Fibroblast of skin of right biceps (primary cell): Measurements from ENCODE around the gene C10orf90.

Experiments
- DNase-seq: peaks from one replicate; pipeline ENCODE4 v3.0.0-alpha.2; 2013

The C10orf90 gene

GRCh38 chr10:126409821-126410220, 260.7 kb downstream of the C10orf90 start:
- no peak for DNase-seq

GRCh38 chr10:126408953-126409641, 261.4 kb downstream of the C10orf90 start:
- no peak for DNase-seq

DNA sequence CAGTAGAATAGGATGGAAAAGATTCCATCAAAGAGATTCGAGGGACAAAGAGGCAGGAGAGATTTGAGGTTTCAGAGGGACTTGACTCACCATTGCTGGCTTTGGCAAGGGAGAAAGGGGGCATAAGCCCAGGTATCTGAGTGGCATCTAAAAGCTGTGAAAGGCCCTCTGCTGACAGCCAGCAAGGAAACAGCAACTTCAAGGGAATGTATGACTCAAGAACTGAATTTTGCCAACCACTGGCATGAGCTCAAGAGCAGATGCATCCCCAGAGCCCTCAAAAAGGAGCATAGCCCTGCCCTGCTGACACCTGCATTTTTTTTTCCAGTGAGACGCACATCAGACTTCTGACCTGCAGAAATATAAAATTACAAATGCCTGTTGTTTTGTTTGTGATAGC, 262.7 kb downstream of the C10orf90 start:
- no peak for DNase-seq

DNA sequence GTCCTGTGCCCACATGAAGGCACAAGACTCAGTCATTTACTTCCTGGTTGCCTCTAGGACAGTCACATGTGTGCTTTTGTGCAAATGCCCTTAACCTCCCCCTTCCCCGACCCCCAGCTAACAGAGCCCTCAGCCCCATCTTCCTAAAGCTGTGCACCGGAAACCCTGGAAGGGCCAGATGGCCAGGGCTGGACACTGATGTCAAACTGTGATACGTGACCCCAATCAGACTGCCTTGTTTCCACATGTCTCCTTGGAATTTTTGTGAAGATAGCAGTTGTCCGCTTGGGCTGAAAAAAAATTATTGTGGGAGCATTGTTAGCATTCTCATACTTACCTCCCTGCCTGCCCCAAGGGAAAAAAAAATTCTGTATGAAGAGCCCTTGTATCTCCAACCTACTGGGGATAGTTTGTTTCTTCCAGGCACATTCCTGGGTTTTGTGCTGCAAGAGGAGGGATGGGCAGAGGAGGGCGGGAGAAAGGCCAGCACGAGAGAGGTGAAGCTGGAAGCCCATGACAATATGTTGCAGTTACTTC, 265.2 kb downstream of the C10orf90 start:
- peak; percentile 51 for DNase-seq

DNA sequence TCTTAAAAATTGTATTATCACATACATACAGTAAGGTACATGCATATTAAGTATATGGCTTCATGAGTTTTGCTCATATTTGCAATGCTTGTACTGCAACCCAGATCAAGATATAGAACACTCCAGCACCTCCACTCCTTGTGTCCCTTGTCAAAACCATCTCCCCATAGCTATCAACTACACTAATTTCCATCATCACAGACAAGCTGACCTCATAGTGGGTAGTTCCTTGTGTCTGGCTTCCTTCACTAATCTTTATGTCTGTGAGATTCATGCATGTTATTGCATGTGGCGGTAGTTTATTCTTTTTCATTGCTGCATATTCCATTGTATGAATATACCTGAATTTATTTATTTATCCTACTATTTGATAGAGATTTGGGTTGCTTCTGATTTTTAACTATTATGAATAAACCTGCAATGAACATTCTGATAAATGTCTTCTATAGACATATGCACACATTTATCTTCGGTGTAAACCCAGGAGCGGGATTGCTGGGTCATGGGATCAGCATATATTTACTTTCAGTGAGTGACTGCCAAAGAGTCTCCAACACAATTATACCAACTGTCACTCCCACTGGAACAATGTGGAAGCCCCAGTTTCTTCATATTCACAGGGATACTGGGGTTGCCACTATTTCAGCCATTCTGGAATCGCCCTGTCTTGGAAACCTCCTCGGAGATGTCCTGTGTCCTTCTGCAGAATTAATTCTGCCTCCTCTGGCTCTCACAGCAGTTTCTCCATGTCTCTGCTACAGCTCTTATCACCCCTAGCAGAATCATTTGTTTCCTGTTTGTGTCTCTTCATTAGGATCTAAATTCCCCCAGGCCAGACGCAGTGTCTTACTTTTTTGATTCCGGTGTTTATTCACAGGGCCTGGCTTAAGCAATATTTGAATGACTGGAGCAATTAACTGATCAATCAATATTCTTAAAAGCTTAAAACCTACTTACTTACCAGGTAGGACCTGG, 267.5 kb downstream of the C10orf90 start:
- no peak for DNase-seq

DNA sequence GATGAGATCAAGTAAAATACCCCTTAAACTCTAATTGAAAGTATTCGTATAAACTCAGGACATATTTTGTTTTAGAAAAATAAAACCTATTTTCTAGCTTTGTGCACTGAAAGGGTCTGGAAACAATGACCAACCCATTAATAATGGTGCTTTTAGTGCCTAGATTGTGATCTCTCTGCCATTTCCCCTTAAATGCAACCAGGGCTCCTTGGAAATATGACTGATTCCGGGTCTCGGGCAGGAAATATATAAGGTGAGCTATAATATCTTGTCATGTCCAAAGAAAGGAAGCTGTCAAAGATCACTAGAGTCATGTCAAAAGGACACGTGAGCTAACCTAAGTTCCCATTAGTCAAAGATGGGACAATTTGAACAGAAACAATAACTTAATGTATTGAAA, 269.9 kb downstream of the C10orf90 start:
- DNase-seq = no peak

DNA sequence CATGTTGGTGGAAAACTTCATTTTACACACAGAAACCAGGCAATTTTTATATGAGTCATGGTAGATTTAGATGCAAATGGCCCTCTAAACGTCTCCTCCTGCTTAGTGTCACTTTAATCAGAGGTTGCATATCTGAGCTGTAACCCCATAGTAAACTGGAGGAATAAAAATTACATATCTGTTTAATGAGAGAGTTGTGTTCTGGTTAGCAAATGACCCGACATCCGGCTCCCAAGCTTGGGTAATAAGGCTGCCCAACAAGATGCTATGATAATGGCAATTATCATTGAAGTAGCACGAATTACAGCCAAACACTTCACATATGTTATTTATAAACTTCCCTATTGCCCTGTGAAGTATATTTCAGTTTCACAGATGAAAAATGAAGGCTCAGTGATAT, 271.6 kb downstream of the C10orf90 start:
- peak; percentile 52 for DNase-seq

GRCh38 chr10:126398383-126398743, 272.1 kb downstream of the C10orf90 start:
- no peak for DNase-seq

DNA sequence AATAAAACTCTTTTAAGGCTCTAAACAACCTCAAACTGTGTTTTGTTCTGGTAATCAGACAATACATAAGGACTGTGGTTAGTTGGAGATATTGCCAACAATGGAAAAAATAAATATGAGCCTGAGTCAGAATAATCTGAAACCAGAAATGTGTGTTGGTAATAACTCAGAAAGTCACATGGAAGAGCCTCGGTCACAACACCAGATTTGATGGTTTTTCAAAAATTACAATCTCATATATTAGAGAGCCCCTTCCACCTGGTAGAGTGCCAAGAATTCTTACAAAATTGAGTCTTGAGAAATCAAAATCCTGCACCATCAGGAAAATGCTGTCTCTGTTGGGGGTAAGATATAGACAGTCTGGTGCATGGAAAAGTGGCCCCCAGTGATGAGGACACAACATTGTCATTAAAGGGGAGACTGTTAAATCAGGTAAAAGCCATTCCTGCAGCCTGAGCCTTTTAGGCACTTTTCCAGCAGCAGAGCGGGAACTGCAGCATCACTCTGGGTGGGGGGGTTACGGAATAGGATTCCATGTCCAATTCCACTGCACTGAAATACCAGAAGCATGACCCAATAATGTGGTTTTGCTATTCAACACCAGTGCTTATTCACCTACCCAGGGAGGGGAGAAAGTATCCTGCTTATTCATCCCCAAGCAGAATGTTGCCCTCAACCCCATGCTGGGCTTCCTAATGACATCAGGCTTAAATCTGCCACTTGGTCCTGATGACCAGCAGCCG, 272.7 kb downstream of the C10orf90 start:
- DNase-seq = peak; percentile 99

DNA sequence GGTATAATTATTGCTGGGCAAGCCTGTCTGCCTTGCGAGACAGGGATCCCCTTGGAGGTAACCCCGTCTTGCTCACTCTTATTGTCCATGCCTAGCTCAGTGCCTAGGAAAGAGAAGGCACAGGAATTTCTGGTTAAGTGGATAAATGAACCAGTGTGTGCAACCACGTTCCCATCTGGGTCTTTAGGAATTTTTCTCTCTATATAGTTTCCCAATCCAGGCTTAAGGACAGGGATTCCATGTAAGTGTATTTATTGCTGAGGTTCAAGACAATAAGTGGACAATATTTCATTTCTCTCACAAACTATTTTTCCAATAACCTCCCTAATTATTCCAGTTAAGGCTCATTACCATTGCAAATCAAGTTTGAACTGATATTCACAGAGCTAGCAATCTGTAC, 273.3 kb downstream of the C10orf90 start:
- DNase-seq = no peak

DNA sequence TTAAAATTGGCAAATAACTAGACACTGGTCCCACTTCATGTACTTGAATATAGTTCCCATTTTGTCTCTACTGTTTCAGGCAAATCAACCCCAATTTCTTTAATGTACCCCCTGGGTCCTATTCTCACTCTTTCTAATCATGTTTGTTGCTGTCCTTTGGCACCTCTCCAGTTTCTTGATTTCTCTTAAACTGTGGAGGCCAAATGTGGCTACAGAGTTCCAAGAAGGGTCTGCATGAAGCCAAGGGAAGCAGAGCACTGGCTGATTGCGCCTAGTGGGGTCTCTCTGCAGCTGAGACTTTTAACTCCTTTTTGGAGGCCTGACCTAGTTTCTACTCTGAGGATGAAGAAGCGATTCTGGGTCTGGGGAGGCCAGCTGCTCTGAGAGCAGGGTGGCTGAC, 275.5 kb downstream of the C10orf90 start:
- no peak for DNase-seq

DNA sequence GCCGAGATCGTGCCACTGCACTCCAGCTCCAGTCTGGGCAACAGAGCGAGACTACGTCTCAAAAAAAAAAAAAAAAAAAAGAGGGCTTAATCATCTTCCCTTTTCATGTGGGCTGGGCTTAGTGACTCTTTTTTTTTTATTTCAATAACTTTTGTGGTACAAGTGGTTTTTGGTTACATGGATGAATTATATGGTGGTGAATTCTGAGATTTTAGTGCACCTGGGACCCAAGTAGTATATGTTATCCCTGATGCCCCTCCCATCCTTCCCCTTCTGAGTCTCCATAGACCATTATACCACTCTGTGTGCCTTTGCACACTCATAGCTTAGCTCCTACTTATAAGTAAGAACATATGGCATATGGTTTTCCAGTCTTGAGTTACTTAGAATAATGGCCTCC, 277.4 kb downstream of the C10orf90 start:
- DNase-seq = no peak

- no peak for DNase-seq
These were observed 278.0 kb downstream of the C10orf90 start for GRCh38 chr10:126392469-126392868.

DNA sequence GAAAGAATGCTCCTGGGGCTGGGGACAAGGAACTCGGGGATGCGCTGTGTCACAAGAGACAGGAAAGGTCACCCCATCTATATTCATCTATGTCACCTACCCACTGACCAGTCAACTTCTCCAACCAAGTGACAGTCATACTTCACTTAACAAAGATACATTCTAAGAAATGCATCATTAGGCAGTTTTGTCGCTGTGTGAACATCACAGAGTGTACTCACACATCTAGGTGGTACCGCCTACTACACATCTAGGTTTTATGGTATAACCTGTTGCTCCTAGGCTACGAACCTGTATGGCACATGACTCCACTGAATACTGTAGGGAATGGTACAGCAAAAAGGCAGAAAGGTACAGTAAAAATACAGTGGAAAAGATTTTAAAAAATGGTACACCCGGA, 278.4 kb downstream of the C10orf90 start:
- DNase-seq = no peak

DNA sequence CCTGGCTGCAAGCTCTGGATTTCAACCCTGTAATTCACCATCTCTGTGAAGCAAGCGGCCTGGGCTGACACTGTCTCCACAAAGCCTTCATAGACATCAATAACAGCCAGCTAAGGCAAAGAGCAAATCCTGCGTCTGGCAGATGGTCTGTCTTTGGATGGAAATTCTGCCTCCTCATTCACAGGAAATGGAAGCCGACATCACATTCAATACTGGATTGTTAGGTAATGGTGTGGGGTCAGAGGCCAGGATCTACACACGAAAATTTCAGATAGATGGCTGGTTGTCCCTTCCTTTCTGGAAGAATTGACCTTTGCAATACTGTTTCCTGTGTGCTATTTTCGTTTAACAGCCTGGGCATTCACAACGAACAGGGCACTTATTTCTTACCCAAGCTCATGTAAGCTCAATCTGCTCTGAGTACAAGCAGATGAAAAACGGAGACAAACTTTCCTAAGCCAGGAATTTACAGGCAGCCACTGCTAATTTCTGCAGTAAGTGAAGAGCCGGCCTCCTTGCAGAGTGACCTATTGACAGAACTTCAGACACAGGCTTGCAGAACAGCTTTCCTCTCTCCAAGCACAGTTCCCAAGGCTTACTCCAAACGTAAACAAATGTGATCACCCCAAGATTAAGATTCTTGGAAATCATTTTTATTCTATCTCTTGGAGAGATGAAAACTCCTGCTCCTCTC, 279.2 kb downstream of the C10orf90 start:
- peak; percentile 35 for DNase-seq

GRCh38 chr10:126390324-126390723, 280.2 kb downstream of the C10orf90 start:
- no peak for DNase-seq

GRCh38 chr10:126387931-126388911, 282.3 kb downstream of the C10orf90 start, which contains the start of gene ADAM12:
ADAM12 (minus strand) TSS chr10:126388477; CDS start chr10:126388145, 332 bp downstream.
- peak; percentile 75 for DNase-seq

DNA sequence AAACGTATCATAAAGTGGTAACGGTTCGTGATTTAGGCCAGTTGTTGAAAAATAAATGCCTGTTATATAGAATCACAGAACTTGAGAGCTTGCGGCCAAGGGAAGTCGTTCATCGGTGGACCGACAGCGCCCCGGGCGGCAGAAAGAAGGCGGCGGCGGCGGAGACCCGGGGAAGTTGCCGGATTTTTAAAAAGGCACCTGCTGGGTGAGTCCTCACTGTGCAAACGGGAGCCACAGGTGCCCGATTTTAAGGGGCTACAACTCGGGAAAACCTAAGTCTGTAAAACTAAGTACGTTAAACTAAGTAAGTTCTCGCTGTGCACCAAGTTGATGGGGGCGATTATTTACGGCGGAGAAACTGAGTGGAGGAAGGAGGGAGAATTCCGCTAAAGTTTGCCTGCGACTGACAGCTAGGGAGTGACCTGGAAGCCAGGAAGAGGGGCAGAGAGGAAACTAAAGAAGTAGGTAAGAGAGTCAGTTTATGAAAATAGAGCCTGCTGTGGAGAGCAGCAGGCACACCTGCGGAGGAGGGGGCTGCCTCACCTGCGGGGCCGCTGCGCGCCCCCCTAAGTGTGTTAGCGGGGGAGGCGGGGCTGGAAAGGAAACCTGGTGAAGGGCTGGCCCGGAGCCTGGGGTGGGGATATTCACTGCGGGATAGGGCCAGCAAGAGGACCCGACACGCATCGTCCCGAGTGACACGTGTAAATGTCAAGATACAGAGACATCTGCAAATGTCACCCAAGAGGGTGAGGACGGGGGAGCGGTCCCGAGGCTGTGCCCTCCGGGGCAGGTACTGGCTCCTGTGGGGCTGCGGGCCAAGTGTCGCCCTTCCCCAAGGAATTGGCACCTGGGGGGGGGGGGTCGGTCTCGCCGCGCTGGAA, 283.2 kb downstream of the C10orf90 start:
- peak; percentile 84 for DNase-seq

DNA sequence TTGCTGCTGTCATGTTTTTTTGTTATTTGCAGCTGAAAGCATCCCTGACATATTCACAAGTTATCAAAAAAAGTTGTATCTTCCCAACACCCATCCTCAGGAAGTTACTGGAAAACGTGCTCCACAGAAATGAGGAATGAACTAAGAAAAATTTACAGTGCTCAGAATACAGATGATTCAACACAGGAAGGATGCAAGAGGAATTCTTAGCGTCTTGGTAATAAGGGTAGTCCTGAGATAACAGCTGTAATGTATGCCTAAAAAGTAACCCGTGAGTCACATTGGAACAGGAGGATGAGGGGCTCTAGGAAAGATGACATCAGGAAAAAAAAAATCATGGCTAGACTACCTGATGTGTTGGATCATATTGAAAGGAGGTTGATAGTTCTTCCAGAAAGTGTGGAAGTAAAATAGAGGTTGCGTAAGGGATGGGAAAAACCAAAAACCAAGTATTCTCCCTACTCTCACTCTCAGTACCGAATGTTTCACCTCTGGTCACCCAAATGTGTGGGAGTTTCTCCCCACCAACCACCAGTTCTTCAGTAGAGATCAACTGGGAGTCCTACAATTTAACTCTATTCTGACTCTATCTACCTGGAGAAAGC, 286.1 kb downstream of the C10orf90 start:
- DNase-seq = peak; percentile 96
